Naive B cell (primary cell): ENCODE data around the gene SMTN. TPM values are rescaled to one million over a fixed set of nuclear protein-coding genes. Genes with fewer than 3 reads are reported as not detected.

Experiments
- ATAC-seq, 2 donors: fragments of 150-1000 bp; cut with Tn5 transposase; 2 replicates each; pipeline ENCODE4 v1.10.0; 2021; ENCODE audit warnings: low read depth in 2 of 2, mild to moderate bottlenecking in 2 of 2, moderate library complexity in 2 of 2
- DNase-seq: peaks from one replicate; pipeline ENCODE4 v3.0.0; 2022
- H3K27ac Mint-ChIP-seq, 6 donors: one replicate each; pipeline ENCODE4 v1.8.0; 2020 to 2022; ENCODE audit warnings: mild to moderate bottlenecking in 6 of 6, mixed read lengths in 6 of 6, moderate library complexity in 5 of 6, inconsistent platforms in 2 of 6
- H3K27me3 Mint-ChIP-seq, 3 donors: one replicate each; pipeline ENCODE4 v1.8.0; 2021 to 2022; ENCODE audit warnings: mixed read lengths in 3 of 3, mild to moderate bottlenecking in 1 of 3
- H3K36me3 Mint-ChIP-seq, 2 donors: one replicate each; pipeline ENCODE4 v1.8.0; 2020 to 2022; ENCODE audit warnings: mixed read lengths in 2 of 2, inconsistent platforms in 1 of 2, mild to moderate bottlenecking in 1 of 2
- H3K4me1 Mint-ChIP-seq, 3 donors: one replicate each; pipeline ENCODE4 v1.8.0; 2020 to 2022; ENCODE audit warnings: mixed read lengths in 3 of 3, inconsistent platforms in 1 of 3, mild to moderate bottlenecking in 1 of 3, moderate library complexity in 1 of 3
- H3K4me3 Mint-ChIP-seq, 8 donors: one replicate each; pipeline ENCODE4 v1.8.0; 2020 to 2022; ENCODE audit warnings: mild to moderate bottlenecking in 8 of 8, mixed read lengths in 8 of 8, moderate library complexity in 8 of 8, inconsistent platforms in 2 of 8
- H3K9me3 Mint-ChIP-seq, 7 donors: one replicate each; pipeline ENCODE4 v1.8.0; 2020 to 2022; ENCODE audit warnings: mixed read lengths in 7 of 7, mild to moderate bottlenecking in 5 of 7, inconsistent platforms in 2 of 7, moderate library complexity in 1 of 7
- polyA plus RNA-seq, 6 donors: library from polyadenylated mRNA; unstranded; fragments of 300-500 nt; fragmentation: Illumina TruSeq; gene quantifications; one replicate each; pipeline ENCODE4 v1.2.3, GENCODE V29; 2021; ENCODE audit warnings: low read depth in 6 of 6

The SMTN gene
- polyA plus RNA-seq, 6 donors from 2014 or later: 0.27 to 1.0 (median 0.79) TPM; not detected in 3

- Mint-ChIP-seq H3K27ac (no peak overlapping the region), H3K27me3 (peaks cover 0 to 36% (median 8%) of the 10 kb centered on the region in 3 donors), H3K4me3 (no peak overlapping the region), H3K4me1 (no peaks in the 10 kb centered on the region), H3K9me3 (no peaks in the 10 kb centered on the region), H3K36me3 (no peaks in the 10 kb centered on the region)
- no peak for ATAC-seq
- no peak for DNase-seq
These were observed 72.2 kb downstream of the SMTN start for GRCh38 chr22:31153357-31153756.

Other genes starting within 250 kb of the SMTN start
- gene MORC2, start 112.5 kb upstream of the SMTN start, polyA plus RNA-seq: 1 to 10 TPM in 4 of 6 donors, under 1 TPM in 1, not detected in 1; 0.76 to 4.5 (median 1.9) TPM
- 10 to 100 TPM in 5 of 6 donors, 1 to 10 TPM in 1; 8.1 to 30.7 (median 21.5) TPM for gene TUG1, start 112.1 kb upstream of the SMTN start, polyA plus RNA-seq
- gene SELENOM, start 26.2 kb downstream of the SMTN start, polyA plus RNA-seq: 10 to 100 TPM; 31.1 to 54.8 (median 42.9) TPM
- under 1 TPM in 1 of 6 donors, not detected in 5; 0.26 TPM for gene INPP5J, start 41.6 kb downstream of the SMTN start, polyA plus RNA-seq
- not detected for gene PLA2G3, start 59.2 kb downstream of the SMTN start, polyA plus RNA-seq
- 10 to 100 TPM; 16.3 to 26.6 (median 20.9) TPM for gene RNF185, start 78.9 kb downstream of the SMTN start, polyA plus RNA-seq
- 10 to 100 TPM in 1 of 6 donors, 1 to 10 TPM in 5; 5.6 to 16.7 (median 9.2) TPM for gene LIMK2, start 131.0 kb downstream of the SMTN start, polyA plus RNA-seq
- gene PIK3IP1, start 211.2 kb downstream of the SMTN start, polyA plus RNA-seq: 100 to 1,000 TPM; 107 to 235 (median 181) TPM